ENCODE data around the gene MTHFD2L. TPM values are rescaled to one million over a fixed set of nuclear protein-coding genes. Genes with fewer than 3 reads are reported as not detected.

MTHFD2L gene
- total RNA-seq (10 to 100 TPM; 13.8 to 27.1 (median 22.9) TPM), polyA plus RNA-seq (10 to 100 TPM in 1 of 3 donors, 1 to 10 TPM in 2; 6.8 to 16.2 (median 9.7) TPM)

DNA sequence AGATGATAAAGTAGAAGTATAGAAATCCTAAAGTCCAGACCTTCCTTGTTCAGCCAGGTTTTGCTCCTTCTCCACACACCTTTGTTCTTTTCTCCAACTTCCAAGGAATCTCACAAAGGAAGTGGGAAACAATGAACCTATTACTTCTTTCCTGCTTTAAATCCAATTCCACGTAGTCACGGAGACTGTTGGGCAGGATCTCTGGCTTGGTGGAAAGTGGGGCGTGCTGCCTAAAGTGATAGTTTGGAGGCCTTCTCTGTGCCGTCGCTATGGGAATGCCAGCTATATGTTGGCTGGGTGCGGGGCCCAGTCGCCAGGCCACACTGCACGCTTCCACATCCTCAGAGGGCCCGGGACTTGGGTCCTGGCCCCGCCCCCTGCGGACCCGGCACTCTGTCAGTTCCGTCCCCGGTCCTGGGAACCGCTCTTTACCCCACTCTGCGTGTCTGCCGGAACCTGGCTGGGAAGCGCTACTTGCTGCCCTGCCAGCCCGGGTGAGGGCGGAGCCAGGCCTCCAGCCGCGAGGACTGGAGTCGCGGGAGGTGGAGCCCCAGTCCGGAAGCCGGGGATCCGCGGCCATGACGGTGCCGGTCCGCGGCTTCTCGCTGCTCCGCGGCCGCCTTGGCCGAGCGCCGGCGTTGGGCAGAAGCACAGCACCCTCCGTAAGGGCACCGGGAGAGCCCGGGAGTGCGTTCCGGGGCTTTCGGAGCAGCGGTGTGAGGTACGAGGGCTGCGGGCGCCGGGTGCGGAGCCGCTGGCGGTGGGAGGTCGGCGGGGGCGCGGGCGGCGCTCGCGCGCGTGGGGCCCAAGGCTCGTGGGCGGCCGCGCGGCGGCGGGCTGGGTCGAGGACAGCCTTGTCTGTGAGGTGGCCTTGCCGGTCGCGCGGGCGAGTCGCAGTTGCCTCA is at the start of gene MTHFD2L:
Gene MTHFD2L, plus strand, starts transcription at position 558 of the 905 bp plus-strand sequence. Its CDS starts 21 bp downstream, at position 579.
- intact Hi-C loops (cut with DNase I): loop anchor here (5.0 kb wide), 1 partner anchor 1354 kb away; the partner anchor contains the start of genes RCHY1 and THAP6
- Histone ChIP-seq H3K4me1 (peaks cover 0 to 36% (median 29%) of the 10 kb centered on the region in 4 donors), H3K27ac (peak within 1 kb of the TSS; percentile 85 to 94 (median 91)), H3K36me3 (peaks cover 0 to 8% (median 0%) of the 10 kb centered on the region in 4 donors), H3K27me3 (no peaks in the 10 kb centered on the region), H3K9me3 (no peaks in the 10 kb centered on the region), H3K4me3 (peak within 1 kb of the TSS; percentile 54 to 74 (median 66))
- TF ChIP-seq POLR2AphosphoS5 (IDR thresholded peaks at IDR 0.05): peak; percentile 69 to 93 (median 82)
- TF ChIP-seq POLR2A (IDR thresholded peaks at IDR 0.05): peak; percentile 46 to 48
- no peak for TF ChIP-seq EP300 (IDR thresholded peaks at IDR 0.05)
- DNase-seq: peak; percentile 96
- 0 to 1% methylated on average over 78 of the region's 78 CpGs for WGBS, 2 donors

- intact Hi-C loops (cut with DNase I): no loop called here
- no peak for DNase-seq
- Histone ChIP-seq H3K27me3 (no peaks in the 10 kb centered on the region), H3K36me3 (no peaks in the 10 kb centered on the region), H3K4me3 (no peak overlapping the region), H3K9me3 (no peaks in the 10 kb centered on the region), H3K27ac (peak overlapping the region in 2 of 4 donors; percentile 29 to 50), H3K4me1 (peaks cover 0 to 10% (median 0%) of the 10 kb centered on the region in 4 donors)
- TF ChIP-seq, protein P1, sequence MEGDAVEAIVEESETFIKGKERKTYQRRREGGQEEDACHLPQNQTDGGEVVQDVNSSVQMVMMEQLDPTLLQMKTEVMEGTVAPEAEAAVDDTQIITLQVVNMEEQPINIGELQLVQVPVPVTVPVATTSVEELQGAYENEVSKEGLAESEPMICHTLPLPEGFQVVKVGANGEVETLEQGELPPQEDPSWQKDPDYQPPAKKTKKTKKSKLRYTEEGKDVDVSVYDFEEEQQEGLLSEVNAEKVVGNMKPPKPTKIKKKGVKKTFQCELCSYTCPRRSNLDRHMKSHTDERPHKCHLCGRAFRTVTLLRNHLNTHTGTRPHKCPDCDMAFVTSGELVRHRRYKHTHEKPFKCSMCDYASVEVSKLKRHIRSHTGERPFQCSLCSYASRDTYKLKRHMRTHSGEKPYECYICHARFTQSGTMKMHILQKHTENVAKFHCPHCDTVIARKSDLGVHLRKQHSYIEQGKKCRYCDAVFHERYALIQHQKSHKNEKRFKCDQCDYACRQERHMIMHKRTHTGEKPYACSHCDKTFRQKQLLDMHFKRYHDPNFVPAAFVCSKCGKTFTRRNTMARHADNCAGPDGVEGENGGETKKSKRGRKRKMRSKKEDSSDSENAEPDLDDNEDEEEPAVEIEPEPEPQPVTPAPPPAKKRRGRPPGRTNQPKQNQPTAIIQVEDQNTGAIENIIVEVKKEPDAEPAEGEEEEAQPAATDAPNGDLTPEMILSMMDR (IDR thresholded peaks at IDR 0.05): no peak
- TF ChIP-seq POLR2AphosphoS5 (IDR thresholded peaks at IDR 0.05): no peak
- no peak for TF ChIP-seq EP300 (IDR thresholded peaks at IDR 0.05)
- no peak for TF ChIP-seq POLR2A (IDR thresholded peaks at IDR 0.05)
- 95 to 99% methylated on average over 1 of the region's 1 CpG for WGBS, 2 donors
These were observed 49.3 kb upstream of the MTHFD2L start for GRCh38 chr4:74108457-74109115.

GRCh38 chr4:74109116-74109869 is 48.6 kb upstream of the MTHFD2L start:
- Histone ChIP-seq H3K36me3 (no peaks in the 10 kb centered on the region), H3K4me3 (no peak overlapping the region), H3K27ac (peak overlapping the region in 3 of 4 donors; percentile 29 to 50 (median 29)), H3K27me3 (no peaks in the 10 kb centered on the region), H3K4me1 (peaks cover 0 to 10% (median 0%) of the 10 kb centered on the region in 4 donors), H3K9me3 (no peaks in the 10 kb centered on the region)
- DNase-seq: no peak
- intact Hi-C loops (cut with DNase I): no loop called here
- no peak for TF ChIP-seq EP300 (IDR thresholded peaks at IDR 0.05)
- peak in 2 of 4 donors; percentile 24 to 47 for TF ChIP-seq POLR2AphosphoS5 (IDR thresholded peaks at IDR 0.05)
- WGBS, 2 donors: 40 to 66% methylated on average over 3 of the region's 3 CpGs

DNA sequence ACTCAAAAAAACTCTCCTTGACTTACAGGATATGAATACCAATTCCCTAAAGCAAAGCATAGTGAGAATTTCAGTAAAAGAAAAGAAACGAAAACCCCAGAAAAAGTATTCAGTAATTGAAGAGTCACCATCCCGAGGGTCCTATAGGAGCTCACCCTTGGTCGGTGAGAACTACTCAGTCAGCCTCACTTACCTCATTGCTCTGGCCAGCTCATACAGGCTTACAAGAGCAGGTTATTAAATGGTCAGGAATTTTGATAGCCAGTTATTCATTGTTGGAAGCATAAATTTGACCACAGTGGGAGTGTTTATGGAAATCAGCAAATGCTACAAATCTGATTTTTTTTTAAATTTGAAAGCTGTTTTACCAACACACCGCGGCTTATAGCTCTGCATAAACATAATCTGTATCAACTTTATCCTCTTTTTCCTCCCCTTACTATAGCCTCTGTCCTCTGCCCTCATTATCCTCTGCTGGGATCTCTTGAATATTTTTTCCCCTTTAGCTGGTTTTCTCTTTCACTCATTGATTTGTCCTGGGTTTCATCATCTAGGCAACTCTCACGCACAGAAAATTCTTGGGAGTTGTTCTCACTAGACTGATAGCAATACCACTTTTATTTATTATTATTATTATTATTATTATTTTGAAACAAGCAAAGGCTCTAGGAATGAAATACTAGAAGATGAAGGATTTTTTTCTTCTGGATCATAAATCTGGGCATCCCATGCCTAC is 47.9 kb upstream of the MTHFD2L start:
- peak overlapping the region in 3 of 4 donors; percentile 29 to 50 (median 29) for H3K27ac ChIP-seq
- no peak overlapping the region for H3K4me3 ChIP-seq
- no peaks in the 10 kb centered on the region for H3K27me3 ChIP-seq
- intact Hi-C loops (cut with DNase I): no loop called here
- H3K36me3 ChIP-seq: no peaks in the 10 kb centered on the region
- H3K4me1 ChIP-seq: peaks cover 0 to 10% (median 0%) of the 10 kb centered on the region in 4 donors
- WGBS, 2 donors: 74 to 81% methylated on average over 6 of the region's 6 CpGs
- no peak for DNase-seq
- H3K9me3 ChIP-seq: no peaks in the 10 kb centered on the region
- TF ChIP-seq, protein P1 (IDR thresholded peaks at IDR 0.05): no peak
- TF ChIP-seq POLR2A (IDR thresholded peaks at IDR 0.05) (no peak), EP300 (IDR thresholded peaks at IDR 0.05) (no peak), POLR2AphosphoS5 (IDR thresholded peaks at IDR 0.05) (no peak)

GRCh38 chr4:74110670-74111069 is 47.2 kb upstream of the MTHFD2L start:
- DNase-seq: no peak
- Histone ChIP-seq H3K27ac (peak overlapping the region in 1 of 4 donors; percentile 50), H3K9me3 (no peaks in the 10 kb centered on the region), H3K27me3 (no peaks in the 10 kb centered on the region), H3K4me1 (peaks cover 0 to 10% (median 0%) of the 10 kb centered on the region in 4 donors), H3K36me3 (no peaks in the 10 kb centered on the region), H3K4me3 (no peak overlapping the region)
- intact Hi-C loops (cut with DNase I): no loop called here
- TF ChIP-seq POLR2A (IDR thresholded peaks at IDR 0.05): no peak
- no peak for TF ChIP-seq EP300 (IDR thresholded peaks at IDR 0.05)
- TF ChIP-seq, protein P1 (IDR thresholded peaks at IDR 0.05): no peak
- TF ChIP-seq POLR2AphosphoS5 (IDR thresholded peaks at IDR 0.05): no peak
